ENCODE data around the gene PHF23. TPM values are rescaled to one million over a fixed set of nuclear protein-coding genes. Genes with fewer than 3 reads are reported as not detected.

The PHF23 gene
- total RNA-seq, 1 experiment from 2014 or later = 32.7 TPM

DNA sequence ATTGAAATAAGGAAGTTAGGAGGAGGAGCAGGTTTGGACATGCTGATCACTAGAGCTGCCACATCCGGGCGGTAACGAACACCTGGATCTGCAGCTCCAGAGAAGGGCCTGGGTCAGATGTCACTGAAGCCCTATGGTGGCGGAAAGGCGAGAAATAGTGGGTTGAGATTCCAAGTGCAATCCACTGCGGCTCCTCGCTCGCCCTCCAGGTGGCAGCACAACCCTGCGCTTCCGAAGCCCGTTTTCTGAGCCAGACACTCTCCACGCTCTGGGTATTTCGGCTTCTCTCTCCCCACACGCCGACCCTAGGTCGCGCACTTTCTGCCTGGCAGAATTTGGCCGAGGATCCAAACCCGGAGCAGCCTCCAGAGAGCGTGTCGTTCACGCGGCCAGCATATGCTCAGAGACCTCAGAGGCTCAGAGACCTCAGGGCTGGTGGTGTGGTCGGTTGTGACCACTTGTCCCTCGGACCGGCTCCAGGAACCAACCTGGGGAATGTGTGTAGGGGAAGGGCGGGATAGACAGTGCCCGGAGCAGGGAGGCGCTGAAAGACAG lies 41.3 kb upstream of the PHF23 start:
- no peaks in the 10 kb centered on the region for H3F3A ChIP-seq (ENCODE audit: low read length, unreplicated experiment)
- H3K4me3 ChIP-seq (ENCODE audit: low read length) = peak overlapping the region; percentile 71
- no peaks in the 10 kb centered on the region for H3K36me3 ChIP-seq (ENCODE audit: low read depth, low read length)
- ATAC-seq (peak; percentile 76), DNase-seq (peak; percentile 78)
- H4K20me1 ChIP-seq (ENCODE audit: low read length) = no peaks in the 10 kb centered on the region
- H3K4me1 ChIP-seq (ENCODE audit: insufficient read depth, low read length) = peaks cover 10% of the 10 kb centered on the region
- POLR2A ChIA-PET (ENCODE audit: unreplicated experiment) = interaction anchor here (0.5 to 0.6 kb wide), 2 partner anchors 16 to 205 kb away, joined by 4 to 5 read pairs; no protein-coding TSS in a partner anchor
- H3K9me3 ChIP-seq (ENCODE audit: low read length) = no peaks in the 10 kb centered on the region
- H3K9me2 ChIP-seq (replicated peaks; ENCODE audit: low read length) = no peaks in the 10 kb centered on the region
- peak overlapping the region; percentile 50 for H3K27ac ChIP-seq (ENCODE audit: low read length)
- intact Hi-C loops (cut with micrococcal nuclease) = loop anchor here (1.0 to 2.0 kb wide), 4 partner anchors 16 to 65 kb away; partner anchors contain the start of gene ELP5
- H2AFZ ChIP-seq (ENCODE audit: low read length) = peak overlapping the region; percentile 89
- no TSS peak for BruUV-seq (replicated peaks)
- H3K79me2 ChIP-seq (ENCODE audit: low read length) = no peaks in the 10 kb centered on the region
- peak overlapping the region; percentile 64 for H3K9ac ChIP-seq (ENCODE audit: low read length)
- TF ChIP-seq EZH2phosphoT487 (IDR thresholded peaks at IDR 0.05; ENCODE audit: borderline replicate concordance, low read length) = no peak
- no peak for TF ChIP-seq EZH2 (IDR thresholded peaks at IDR 0.05; ENCODE audit: low read length, unreplicated experiment)
- TF ChIP-seq, protein P1, sequence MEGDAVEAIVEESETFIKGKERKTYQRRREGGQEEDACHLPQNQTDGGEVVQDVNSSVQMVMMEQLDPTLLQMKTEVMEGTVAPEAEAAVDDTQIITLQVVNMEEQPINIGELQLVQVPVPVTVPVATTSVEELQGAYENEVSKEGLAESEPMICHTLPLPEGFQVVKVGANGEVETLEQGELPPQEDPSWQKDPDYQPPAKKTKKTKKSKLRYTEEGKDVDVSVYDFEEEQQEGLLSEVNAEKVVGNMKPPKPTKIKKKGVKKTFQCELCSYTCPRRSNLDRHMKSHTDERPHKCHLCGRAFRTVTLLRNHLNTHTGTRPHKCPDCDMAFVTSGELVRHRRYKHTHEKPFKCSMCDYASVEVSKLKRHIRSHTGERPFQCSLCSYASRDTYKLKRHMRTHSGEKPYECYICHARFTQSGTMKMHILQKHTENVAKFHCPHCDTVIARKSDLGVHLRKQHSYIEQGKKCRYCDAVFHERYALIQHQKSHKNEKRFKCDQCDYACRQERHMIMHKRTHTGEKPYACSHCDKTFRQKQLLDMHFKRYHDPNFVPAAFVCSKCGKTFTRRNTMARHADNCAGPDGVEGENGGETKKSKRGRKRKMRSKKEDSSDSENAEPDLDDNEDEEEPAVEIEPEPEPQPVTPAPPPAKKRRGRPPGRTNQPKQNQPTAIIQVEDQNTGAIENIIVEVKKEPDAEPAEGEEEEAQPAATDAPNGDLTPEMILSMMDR (conservative IDR thresholded peaks at IDR 0.05; ENCODE audit: low read depth, low read length) = peak; percentile 80
- CTCF ChIA-PET = interaction anchor here (0.6 to 1.8 kb wide), 3 partner anchors 16 to 49 kb away, joined by 3 to 14 read pairs (median 4); no protein-coding TSS in a partner anchor
- no peaks in the 10 kb centered on the region for H3K27me3 ChIP-seq (ENCODE audit: low read length)
- peak overlapping the region; percentile 100 for H3K4me2 ChIP-seq (ENCODE audit: low read length)

DNA sequence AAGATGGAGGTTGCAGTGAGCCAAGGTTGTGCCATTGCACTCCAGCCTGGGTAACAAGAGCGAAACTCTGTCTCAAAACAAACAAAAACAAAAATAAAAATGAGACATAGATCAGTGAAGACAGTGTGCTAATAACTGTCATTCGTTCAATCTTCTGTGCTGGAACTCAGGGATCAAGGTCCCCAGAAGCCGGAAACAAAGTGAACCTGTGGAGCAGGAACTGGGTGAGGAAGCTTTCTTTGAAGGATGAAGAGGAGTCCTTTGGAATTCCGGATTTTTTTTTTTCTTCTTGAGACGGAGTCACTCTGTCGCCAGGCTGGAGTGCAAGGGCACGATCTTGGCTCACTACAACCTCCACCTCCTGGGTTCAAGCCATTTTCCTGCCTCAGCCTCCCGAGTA lies 40.2 kb upstream of the PHF23 start:
- POLR2A ChIA-PET (ENCODE audit: unreplicated experiment) = no interaction called here
- intact Hi-C loops (cut with micrococcal nuclease) = no loop called here
- no peaks in the 10 kb centered on the region for H3K9me2 ChIP-seq (replicated peaks; ENCODE audit: low read length)

More for the DNA sequence above, 40.2 kb upstream of the PHF23 start:
- H3K4me2 ChIP-seq (ENCODE audit: low read length) = no peak overlapping the region
- H2AFZ ChIP-seq (ENCODE audit: low read length) = no peak overlapping the region
- no peaks in the 10 kb centered on the region for H3K9me3 ChIP-seq (ENCODE audit: low read length)
- H4K20me1 ChIP-seq (ENCODE audit: low read length) = no peaks in the 10 kb centered on the region
- H3K4me1 ChIP-seq (ENCODE audit: insufficient read depth, low read length) = peaks cover 10% of the 10 kb centered on the region
- H3F3A ChIP-seq (ENCODE audit: low read length, unreplicated experiment) = no peaks in the 10 kb centered on the region
- H3K9ac ChIP-seq (ENCODE audit: low read length) = no peak overlapping the region
- no peak for ATAC-seq
- no peak overlapping the region for H3K4me3 ChIP-seq (ENCODE audit: low read length)
- no peak overlapping the region for H3K27ac ChIP-seq (ENCODE audit: low read length)
- no peaks in the 10 kb centered on the region for H3K79me2 ChIP-seq (ENCODE audit: low read length)
- CTCF ChIA-PET = no interaction called here
- DNase-seq = no peak
- TF ChIP-seq, protein P1 (conservative IDR thresholded peaks at IDR 0.05; ENCODE audit: low read depth, low read length) = no peak
- TF ChIP-seq EZH2phosphoT487 (IDR thresholded peaks at IDR 0.05; ENCODE audit: borderline replicate concordance, low read length) = no peak
- no peak for TF ChIP-seq EZH2 (IDR thresholded peaks at IDR 0.05; ENCODE audit: low read length, unreplicated experiment)
- BruUV-seq (replicated peaks) = no TSS peak
- H3K36me3 ChIP-seq (ENCODE audit: low read depth, low read length) = no peaks in the 10 kb centered on the region
- H3K27me3 ChIP-seq (ENCODE audit: low read length) = no peaks in the 10 kb centered on the region
